Trophoblast cell (in vitro differentiated cells and primary cell): ENCODE results near the gene NOD1.

Source experiments
- DNase-seq, 2 donors: peaks; one replicate each; pipeline ENCODE4 v3.0.0-alpha.2; 2016
- H2AFZ ChIP-seq: 2 replicates; pipeline ENCODE4 v1.6.1; 2013; ENCODE audit warnings: low read length, moderate library complexity, mild to moderate bottlenecking; ENCODE audit not compliant: insufficient read depth, poor library complexity
- H2AK5ac ChIP-seq: 2 replicates; pipeline ENCODE4 v1.6.1; 2013; ENCODE audit warnings: mild to moderate bottlenecking, low read length
- H2BK120ac ChIP-seq: 2 replicates; pipeline ENCODE4 v1.6.1; 2013; ENCODE audit warnings: low read length, mild to moderate bottlenecking, moderate library complexity; ENCODE audit not compliant: insufficient read depth, poor library complexity
- H2BK12ac ChIP-seq: 2 replicates; pipeline ENCODE4 v1.6.1; 2013; ENCODE audit warnings: mild to moderate bottlenecking, low read length, moderate library complexity
- H2BK5ac ChIP-seq: 2 replicates; pipeline ENCODE4 v1.6.1; 2013; ENCODE audit warnings: low read length, low read depth, moderate library complexity, mild to moderate bottlenecking; ENCODE audit not compliant: poor library complexity
- H3K14ac ChIP-seq: 2 replicates; pipeline ENCODE4 v1.6.1; 2013; ENCODE audit warnings: mild to moderate bottlenecking, low read length
- H3K18ac ChIP-seq: 2 replicates; pipeline ENCODE4 v1.6.1; 2013; ENCODE audit warnings: mild to moderate bottlenecking, low read length
- H3K23ac ChIP-seq: 2 replicates; pipeline ENCODE4 v1.6.1; 2013; ENCODE audit warnings: low read length
- H3K27ac ChIP-seq: 2 replicates; pipeline ENCODE4 v1.5.1; 2013; ENCODE audit warnings: low read depth, mild to moderate bottlenecking, inconsistent platforms, low read length, moderate library complexity
- H3K27me3 ChIP-seq: 2 replicates; pipeline ENCODE4 v1.6.1; 2013; ENCODE audit warnings: inconsistent platforms, mild to moderate bottlenecking, low read length, moderate library complexity; ENCODE audit not compliant: insufficient read depth
- H3K36me3 ChIP-seq, 2 experiments: 1 replicate in 1 of 2; 2 replicates in 1 of 2; pipeline ENCODE4 v1.6.1; 2013; ENCODE audit warnings: low read length in 2 of 2, mild to moderate bottlenecking in 2 of 2, moderate library complexity in 1 of 2; ENCODE audit not compliant: insufficient read depth in 2 of 2, control insufficient read depth in 1 of 2
- H3K4ac ChIP-seq: 2 replicates; pipeline ENCODE4 v1.6.1; 2013; ENCODE audit warnings: low read depth, mild to moderate bottlenecking, low read length, moderate library complexity
- H3K4me1 ChIP-seq, 2 experiments: 1 replicate in 1 of 2; 2 replicates in 1 of 2; pipeline ENCODE4 v1.6.1; 2013; ENCODE audit warnings: low read length in 2 of 2, mild to moderate bottlenecking in 2 of 2, moderate library complexity in 1 of 2; ENCODE audit not compliant: insufficient read depth in 2 of 2, control insufficient read depth in 1 of 2
- H3K4me2 ChIP-seq: 2 replicates; pipeline ENCODE4 v1.6.1; 2013; ENCODE audit warnings: inconsistent platforms, mild to moderate bottlenecking, low read length, moderate library complexity
- H3K4me3 ChIP-seq: 2 replicates; pipeline ENCODE4 v1.5.1; 2013; ENCODE audit warnings: mild to moderate bottlenecking, low read depth, low read length, inconsistent platforms
- H3K79me1 ChIP-seq: one replicate; pipeline ENCODE4 v1.6.1; 2013; ENCODE audit warnings: low read length
- H3K79me2 ChIP-seq: 2 replicates; pipeline ENCODE4 v1.6.1; 2013; ENCODE audit warnings: low read length, mild to moderate bottlenecking; ENCODE audit not compliant: control insufficient read depth, insufficient read depth, poor library complexity
- H3K9ac ChIP-seq: 2 replicates; pipeline ENCODE4 v1.6.1; 2013; ENCODE audit warnings: mild to moderate bottlenecking, low read length
- H3K9me3 ChIP-seq: 2 replicates; pipeline ENCODE4 v1.6.1; 2013; ENCODE audit warnings: low read depth, mild to moderate bottlenecking, control low read depth, inconsistent platforms, low read length; ENCODE audit not compliant: insufficient read depth
- H4K12ac ChIP-seq: 2 replicates; pipeline ENCODE4 v1.6.1; 2013; ENCODE audit warnings: low read depth, mild to moderate bottlenecking, low read length, moderate library complexity
- H4K8ac ChIP-seq: 2 replicates; pipeline ENCODE4 v1.6.1; 2013; ENCODE audit warnings: low read depth, mild to moderate bottlenecking, low read length, moderate library complexity
- H4K91ac ChIP-seq: one replicate; pipeline ENCODE4 v1.6.1; 2013; ENCODE audit warnings: low read depth, mild to moderate bottlenecking, low read length, moderate library complexity
- WGBS: extraction: QIAGEN DNeasy Blood & Tissue Kit; methylation state at CpG from one replicate; pipeline ENCODE4 v1.1.7; 2013; ENCODE audit warnings: missing lambda C conversion rate; ENCODE audit not compliant: insufficient read length, insufficient coverage; ENCODE audit errors: extremely low coverage; 5-methylcytosine and 5-hydroxymethylcytosine counted together

NOD1 gene

GRCh38 chr7:30513762-30514161 is 35.2 kb upstream of the NOD1 start:
- Histone ChIP-seq H3K4me1 (peaks cover 2% of the 10 kb centered on the region in 2 experiments), H3K4me2 (no peak overlapping the region), H3K27ac (no peak overlapping the region), H3K4ac (no peak overlapping the region), H3K79me1 (no peaks in the 10 kb centered on the region), H3K9me3 (no peaks in the 10 kb centered on the region), H3K23ac (peak overlapping the region; percentile 32), H2BK5ac (no peak overlapping the region), H4K8ac (no peak overlapping the region), H2BK120ac (no peak overlapping the region), H3K9ac (no peak overlapping the region), H4K91ac (no peak overlapping the region), H3K79me2 (no peaks in the 10 kb centered on the region), H2AK5ac (no peak overlapping the region), H3K27me3 (no peaks in the 10 kb centered on the region), H2BK12ac (no peak overlapping the region), H3K4me3 (no peak overlapping the region), H3K14ac (no peak overlapping the region), H3K18ac (no peak overlapping the region), H4K12ac (no peak overlapping the region), H3K36me3 (no peaks in the 10 kb centered on the region), H2AFZ (no peak overlapping the region)
- DNase-seq, result no peak
- no CpG with 5 or more reads among the region's 2 CpGs for WGBS

- H3K23ac ChIP-seq, result no peak overlapping the region
- H2AK5ac ChIP-seq, result no peak overlapping the region
- H3K27me3 ChIP-seq, result no peaks in the 10 kb centered on the region
- H3K79me1 ChIP-seq, result no peaks in the 10 kb centered on the region
- no peak overlapping the region for H3K9ac ChIP-seq
- H4K91ac ChIP-seq, result no peak overlapping the region
- no peak overlapping the region for H3K4ac ChIP-seq
- no peak overlapping the region for H3K14ac ChIP-seq
- no peaks in the 10 kb centered on the region for H3K79me2 ChIP-seq
- H4K8ac ChIP-seq, result no peak overlapping the region
- no peak overlapping the region for H2BK12ac ChIP-seq
- no peak overlapping the region for H3K4me3 ChIP-seq
- H3K9me3 ChIP-seq, result peaks cover under 1% of the 10 kb centered on the region
- no peak overlapping the region for H4K12ac ChIP-seq
- H2AFZ ChIP-seq, result no peak overlapping the region
- H3K27ac ChIP-seq, result no peak overlapping the region
- H3K36me3 ChIP-seq, result no peaks in the 10 kb centered on the region
- H2BK120ac ChIP-seq, result no peak overlapping the region
- peaks cover 2% of the 10 kb centered on the region in 2 experiments for H3K4me1 ChIP-seq
- H3K18ac ChIP-seq, result no peak overlapping the region
- no peak overlapping the region for H3K4me2 ChIP-seq
- H2BK5ac ChIP-seq, result no peak overlapping the region
- no peak for DNase-seq
- no CpG with 5 or more reads among the region's 1 CpG for WGBS
Observed at GRCh38 chr7:30511973-30512662, 33.5 kb upstream of the NOD1 start.

- H3K4me2 ChIP-seq, result no peak overlapping the region
- no peak overlapping the region for H3K27ac ChIP-seq
- no peak overlapping the region for H3K9ac ChIP-seq
- no peak overlapping the region for H3K23ac ChIP-seq
- peaks cover 2% of the 10 kb centered on the region for H3K9me3 ChIP-seq
- WGBS, result no CpG with 5 or more reads among the region's 2 CpGs
- no peak overlapping the region for H2BK12ac ChIP-seq
- H4K91ac ChIP-seq, result no peak overlapping the region
- H2AFZ ChIP-seq, result no peak overlapping the region
- no peak overlapping the region for H4K12ac ChIP-seq
- H4K8ac ChIP-seq, result no peak overlapping the region
- no peaks in the 10 kb centered on the region for H3K79me1 ChIP-seq
- no peak overlapping the region for H3K4me3 ChIP-seq
- H2BK5ac ChIP-seq, result no peak overlapping the region
- no peak overlapping the region for H3K18ac ChIP-seq
- H2BK120ac ChIP-seq, result no peak overlapping the region
- H2AK5ac ChIP-seq, result no peak overlapping the region
- no peak overlapping the region for H3K4ac ChIP-seq
- H3K36me3 ChIP-seq, result no peaks in the 10 kb centered on the region
- H3K14ac ChIP-seq, result no peak overlapping the region
- peaks cover 2% of the 10 kb centered on the region in 2 experiments for H3K4me1 ChIP-seq
- H3K79me2 ChIP-seq, result no peaks in the 10 kb centered on the region
- H3K27me3 ChIP-seq, result no peaks in the 10 kb centered on the region
- DNase-seq, result no peak
Observed at GRCh38 chr7:30511494-30511893, 32.9 kb upstream of the NOD1 start.

GRCh38 chr7:30510124-30511075 is 31.8 kb upstream of the NOD1 start:
- H2BK5ac ChIP-seq, result no peak overlapping the region
- no peak overlapping the region for H3K4me3 ChIP-seq
- peak in 1 of 2 donors; percentile 58 for DNase-seq
- H3K36me3 ChIP-seq, result no peaks in the 10 kb centered on the region
- peaks cover 2% of the 10 kb centered on the region for H3K9me3 ChIP-seq
- no peaks in the 10 kb centered on the region for H3K79me1 ChIP-seq
- H2AK5ac ChIP-seq, result no peak overlapping the region
- peak overlapping the region; percentile 36 for H2BK120ac ChIP-seq
- no peak overlapping the region for H3K14ac ChIP-seq
- H3K23ac ChIP-seq, result no peak overlapping the region
- no CpG with 5 or more reads among the region's 4 CpGs for WGBS
- H3K27ac ChIP-seq, result no peak overlapping the region
- no peak overlapping the region for H4K12ac ChIP-seq
- no peaks in the 10 kb centered on the region for H3K27me3 ChIP-seq
- peaks cover 2% of the 10 kb centered on the region in 2 experiments for H3K4me1 ChIP-seq
- no peak overlapping the region for H4K91ac ChIP-seq
- H3K9ac ChIP-seq, result no peak overlapping the region
- peak overlapping the region; percentile 25 for H2BK12ac ChIP-seq
- H3K79me2 ChIP-seq, result no peaks in the 10 kb centered on the region
- no peak overlapping the region for H4K8ac ChIP-seq
- no peak overlapping the region for H2AFZ ChIP-seq
- H3K4ac ChIP-seq, result no peak overlapping the region
- no peak overlapping the region for H3K18ac ChIP-seq
- no peak overlapping the region for H3K4me2 ChIP-seq
